Spinal cord (tissue), 10 donors: ENCODE results near the gene ZFYVE19. TPM values are rescaled to one million over a fixed set of nuclear protein-coding genes. Genes with fewer than 3 reads are reported as not detected.
A peak's percentile ranks its signal among the peaks of the same experiment; 100 is the strongest.

Experiments
- DNase-seq, 6 donors: peaks; one replicate each; pipeline versions ENCODE4 v3.0.0 to v3.0.0-alpha.2; 2013 to 2015; ENCODE audit warnings: low spot score in 6 of 6, low read depth in 4 of 6
- H3K27ac ChIP-seq: one replicate; pipeline ENCODE4 v1.5.1; 2013; ENCODE audit warnings: low read depth, low read length, control low read depth
- H3K27me3 ChIP-seq: one replicate; pipeline ENCODE4 v1.6.1; 2013; ENCODE audit warnings: low read length; ENCODE audit not compliant: control insufficient read depth, insufficient read depth
- H3K36me3 ChIP-seq: one replicate; pipeline ENCODE4 v1.6.1; 2013; ENCODE audit warnings: low read length; ENCODE audit not compliant: control insufficient read depth, insufficient read depth
- H3K4me1 ChIP-seq: one replicate; pipeline ENCODE4 v1.6.1; 2013; ENCODE audit warnings: low read length; ENCODE audit not compliant: control insufficient read depth, insufficient read depth
- H3K4me3 ChIP-seq: one replicate; pipeline ENCODE4 v1.5.1; 2013; ENCODE audit warnings: low read depth, low read length, control low read depth
- H3K9me3 ChIP-seq: one replicate; pipeline ENCODE4 v1.6.1; 2013; ENCODE audit warnings: low read length; ENCODE audit not compliant: control insufficient read depth, insufficient read depth
- WGBS: methylation state at CpG from one replicate; pipeline ENCODE4 v1.1.5; 2013; ENCODE audit warnings: missing lambda C conversion rate; ENCODE audit not compliant: insufficient coverage; 5-methylcytosine and 5-hydroxymethylcytosine counted together
- long read RNA-seq, 4 donors: transcript quantifications; one replicate each; lab custom pipeline, GENCODE V29; 2026
- polyA plus RNA-seq, 2 donors: library from polyadenylated mRNA; unstranded; fragments of 120-200 nt; gene quantifications; one replicate each; pipeline ENCODE4 v1.2.1, GENCODE V29; 2013; ENCODE audit not compliant: insufficient read length in 2 of 2
- total RNA-seq, 2 donors: library from RNA; depleted of rRNA in 1 of 2; stranded (reverse); fragments of 120-200 nt in 1 of 2; fragments of >200 nt in 1 of 2; gene quantifications; one replicate each; pipeline versions ENCODE4 v1.2.3 to v1.2.4, GENCODE V29; 2013 to 2014
- donor health status: healthy.

Gene ZFYVE19, protein sequence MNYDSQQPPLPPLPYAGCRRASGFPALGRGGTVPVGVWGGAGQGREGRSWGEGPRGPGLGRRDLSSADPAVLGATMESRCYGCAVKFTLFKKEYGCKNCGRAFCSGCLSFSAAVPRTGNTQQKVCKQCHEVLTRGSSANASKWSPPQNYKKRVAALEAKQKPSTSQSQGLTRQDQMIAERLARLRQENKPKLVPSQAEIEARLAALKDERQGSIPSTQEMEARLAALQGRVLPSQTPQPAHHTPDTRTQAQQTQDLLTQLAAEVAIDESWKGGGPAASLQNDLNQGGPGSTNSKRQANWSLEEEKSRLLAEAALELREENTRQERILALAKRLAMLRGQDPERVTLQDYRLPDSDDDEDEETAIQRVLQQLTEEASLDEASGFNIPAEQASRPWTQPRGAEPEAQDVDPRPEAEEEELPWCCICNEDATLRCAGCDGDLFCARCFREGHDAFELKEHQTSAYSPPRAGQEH
- total RNA-seq = 10 to 100 TPM; 25.2 to 28.0 TPM
- polyA plus RNA-seq = 10 to 100 TPM; 36.6 to 43.2 TPM
- long read RNA-seq, donor 1, transcript ZFYVE19-203 (11 exons, 2,775 nt) = major isoform, 5 of 7 reads
- long read RNA-seq, donor 1, partial matches to known transcripts = 0 of 7 reads
- long read RNA-seq, donor 1, other reads (novel, unspliced or antisense) = 0 of 7 reads
- long read RNA-seq, donor 2, partial matches to known transcripts = 0 of 4 reads
- long read RNA-seq, donor 2, other reads (novel, unspliced or antisense) = 0 of 4 reads
- long read RNA-seq, donor 3, partial matches to known transcripts = 0 of 3 reads
- long read RNA-seq, donor 3, other reads (novel, unspliced or antisense) = 0 of 3 reads
- long read RNA-seq, donor 4, transcript ZFYVE19-203 (11 exons, 2,775 nt) = major isoform, 6 of 7 reads
- long read RNA-seq, donor 4, partial matches to known transcripts = 0 of 7 reads
- long read RNA-seq, donor 4, other reads (novel, unspliced or antisense) = 0 of 7 reads

DNA sequence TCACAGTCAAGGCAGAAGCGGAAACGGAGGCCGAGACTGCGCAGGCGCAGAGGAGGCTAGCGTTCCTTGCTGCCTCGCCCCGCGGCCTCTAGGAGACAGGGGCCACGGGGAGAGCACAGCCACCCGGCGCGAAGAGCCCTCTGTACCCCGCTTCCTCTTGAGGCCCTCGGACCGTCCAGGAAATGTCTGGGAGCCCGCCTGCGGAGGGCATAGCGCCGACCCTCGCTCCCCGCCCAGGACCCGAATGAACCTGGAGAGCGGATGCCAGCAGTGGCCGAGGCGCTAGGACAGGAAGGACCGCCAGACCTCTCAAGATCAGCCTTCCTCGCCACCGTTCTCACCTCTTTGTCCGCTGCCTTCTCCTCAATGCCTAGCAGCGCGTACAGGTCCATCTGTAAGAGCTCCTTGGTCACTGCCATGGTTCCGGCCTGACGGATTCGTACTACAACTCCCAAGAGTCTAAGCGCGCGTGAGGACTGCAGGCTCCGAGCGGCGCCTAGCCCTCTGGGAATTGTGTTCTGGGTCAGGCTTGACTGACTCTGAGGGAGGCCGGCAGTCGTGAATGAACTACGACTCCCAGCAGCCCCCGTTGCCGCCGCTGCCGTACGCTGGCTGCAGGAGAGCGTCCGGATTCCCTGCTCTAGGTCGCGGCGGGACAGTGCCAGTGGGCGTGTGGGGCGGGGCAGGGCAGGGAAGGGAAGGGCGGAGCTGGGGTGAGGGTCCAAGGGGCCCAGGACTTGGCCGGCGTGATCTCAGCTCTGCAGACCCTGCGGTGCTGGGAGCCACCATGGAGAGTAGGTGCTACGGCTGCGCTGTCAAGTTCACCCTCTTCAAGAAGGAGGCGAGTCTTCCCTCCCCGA is at the start of gene ZFYVE19, which contains the start of gene DNAJC17:
Gene ZFYVE19, plus strand, starts transcription at position 62 of the 860 bp plus-strand sequence. Its CDS starts 501 bp downstream, at position 563.
Gene DNAJC17, minus strand, starts transcription at position 446 of the 860 bp plus-strand sequence. Its CDS starts 27 bp downstream, at position 419.
- Histone ChIP-seq H3K36me3 (peaks cover 22% of the 10 kb centered on the region), H3K27me3 (no peaks in the 10 kb centered on the region), H3K4me3 (peak within 1 kb of the TSS; percentile 100), H3K27ac (peak within 1 kb of the TSS; percentile 97), H3K9me3 (no peaks in the 10 kb centered on the region), H3K4me1 (peaks cover 28% of the 10 kb centered on the region)
- peak; percentile 93 to 99 (median 96) for DNase-seq
- WGBS = 0% methylated on average over 63 of the region's 64 CpGs

DNA sequence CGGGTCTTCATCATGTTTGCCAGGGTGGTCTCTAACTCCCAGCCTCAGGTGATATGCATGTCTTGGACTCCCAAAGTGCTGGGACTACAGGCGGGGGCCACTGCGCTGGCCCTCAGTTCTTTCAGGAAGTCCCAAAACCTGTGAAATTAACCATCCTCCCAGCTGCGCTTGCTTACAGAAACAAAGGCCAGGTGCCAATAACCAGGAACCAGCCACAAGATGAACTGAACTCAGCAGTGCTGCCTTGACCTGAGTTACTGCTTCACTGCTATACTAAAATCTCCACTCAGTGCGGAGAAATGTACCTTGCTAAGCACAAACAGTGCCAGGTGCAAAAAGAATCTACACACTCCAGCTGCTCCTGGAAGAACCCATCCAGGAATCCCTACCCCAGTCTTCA is 46.9 kb upstream of the ZFYVE19 start:
- Histone ChIP-seq H3K4me1 (peaks cover 29% of the 10 kb centered on the region), H3K27ac (no peak overlapping the region), H3K27me3 (no peaks in the 10 kb centered on the region), H3K4me3 (no peak overlapping the region), H3K36me3 (no peaks in the 10 kb centered on the region), H3K9me3 (no peaks in the 10 kb centered on the region)
- WGBS = 98% methylated on average over 5 of the region's 5 CpGs
- DNase-seq = no peak

DNA sequence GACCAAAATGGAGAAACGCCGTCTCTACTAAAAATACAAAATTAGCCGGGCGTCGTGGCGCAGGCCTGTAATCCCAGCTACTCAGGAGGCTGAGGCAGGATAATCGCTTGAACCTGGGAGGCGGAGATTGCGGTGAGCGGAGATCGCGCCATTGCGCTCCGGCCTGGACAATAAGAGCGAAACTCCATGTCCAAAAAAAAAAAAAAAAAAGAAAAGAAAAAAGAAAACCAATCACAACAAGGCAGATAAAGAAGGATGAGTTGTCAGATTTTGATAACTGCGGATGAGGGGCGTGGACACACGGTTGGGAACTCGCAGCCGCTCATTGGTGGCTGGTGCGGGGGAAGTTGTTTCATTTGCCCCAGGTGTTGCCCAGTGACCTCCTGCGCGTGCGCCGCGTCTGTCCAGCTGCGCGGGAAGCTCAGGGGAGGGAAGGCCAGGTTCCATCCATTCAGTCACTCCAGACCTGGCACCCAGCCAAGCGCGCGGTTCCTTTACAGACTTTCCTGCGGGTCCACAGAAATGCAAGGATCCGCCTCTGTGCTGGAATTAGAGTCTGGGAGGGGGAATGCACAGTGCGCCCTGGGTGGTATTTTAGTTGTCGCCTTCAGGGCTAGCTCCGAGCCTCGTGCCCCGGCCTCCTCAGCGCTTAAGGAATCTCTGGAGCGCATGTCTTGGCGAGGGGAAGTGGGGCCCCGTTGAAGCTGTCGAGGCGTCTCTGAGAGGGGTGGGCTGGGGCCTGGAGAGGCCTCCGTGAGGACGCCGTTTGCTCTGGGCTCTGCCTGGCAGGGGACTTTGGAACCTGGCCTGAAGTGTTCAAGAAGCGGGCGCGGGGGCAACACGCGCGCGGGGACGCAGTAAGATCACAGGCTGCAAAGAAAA is 43.7 kb upstream of the ZFYVE19 start:
- peak in 3 of 6 donors; percentile 35 to 82 (median 79) for DNase-seq
- peaks cover 38% of the 10 kb centered on the region for H3K4me1 ChIP-seq
- H3K36me3 ChIP-seq = peaks cover 19% of the 10 kb centered on the region
- H3K4me3 ChIP-seq = peak overlapping the region; percentile 61
- no peaks in the 10 kb centered on the region for H3K27me3 ChIP-seq
- no peaks in the 10 kb centered on the region for H3K9me3 ChIP-seq
- H3K27ac ChIP-seq = peak overlapping the region; percentile 42
- WGBS = 11% methylated on average over 42 of the region's 55 CpGs

DNA sequence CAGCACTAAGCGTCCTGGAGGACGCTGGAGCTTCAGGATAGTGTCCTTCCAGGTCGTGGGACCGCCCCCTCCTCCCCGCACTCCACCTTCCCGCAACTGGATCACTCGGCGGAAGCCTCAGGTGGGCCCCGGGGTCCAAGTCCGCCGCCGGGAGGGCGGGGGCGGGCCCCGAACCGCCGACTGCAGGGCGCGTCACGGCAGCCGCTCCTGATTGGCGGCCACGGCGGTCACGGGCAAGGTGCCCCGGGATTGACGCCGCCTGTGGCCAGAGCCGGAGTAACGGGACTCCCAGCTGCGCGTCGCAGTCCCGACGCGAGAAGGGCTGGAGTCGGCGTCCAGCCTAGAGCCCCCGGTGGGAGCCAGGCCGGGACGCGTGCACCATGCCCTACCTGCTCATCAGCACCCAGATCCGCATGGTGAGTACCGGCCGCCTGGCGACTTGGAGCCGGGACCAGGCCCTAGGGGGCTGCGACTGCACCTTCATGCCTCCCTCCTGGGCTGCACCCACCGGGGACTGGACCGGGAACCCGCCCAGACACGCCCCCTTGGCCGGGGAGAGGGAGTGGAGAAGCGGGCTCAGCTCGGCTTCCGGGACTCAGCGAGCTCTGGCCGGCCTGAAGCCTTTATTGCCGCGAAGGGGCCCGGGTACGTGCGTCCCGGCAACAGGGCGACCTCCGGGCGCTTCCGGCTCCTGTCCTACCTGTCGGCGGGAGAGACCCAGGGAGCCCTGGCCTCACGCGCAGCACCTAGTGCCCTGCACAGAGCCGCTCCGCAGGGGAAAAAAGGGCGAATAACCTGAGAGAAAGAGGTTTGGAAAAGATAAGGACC is 42.9 kb upstream of the ZFYVE19 start, which contains the start of gene GCHFR:
Gene GCHFR, plus strand, starts transcription at position 268 of the 828 bp plus-strand sequence. Its CDS starts 113 bp downstream, at position 381.
- no peaks in the 10 kb centered on the region for H3K27me3 ChIP-seq
- peaks cover 28% of the 10 kb centered on the region for H3K36me3 ChIP-seq
- DNase-seq = peak in 2 of 6 donors; percentile 78 to 80
- peak within 1 kb of the TSS; percentile 61 for H3K4me3 ChIP-seq
- H3K4me1 ChIP-seq = peaks cover 44% of the 10 kb centered on the region
- H3K9me3 ChIP-seq = no peaks in the 10 kb centered on the region
- WGBS = 1% methylated on average over 74 of the region's 75 CpGs
- peak within 1 kb of the TSS; percentile 61 for H3K27ac ChIP-seq

DNA sequence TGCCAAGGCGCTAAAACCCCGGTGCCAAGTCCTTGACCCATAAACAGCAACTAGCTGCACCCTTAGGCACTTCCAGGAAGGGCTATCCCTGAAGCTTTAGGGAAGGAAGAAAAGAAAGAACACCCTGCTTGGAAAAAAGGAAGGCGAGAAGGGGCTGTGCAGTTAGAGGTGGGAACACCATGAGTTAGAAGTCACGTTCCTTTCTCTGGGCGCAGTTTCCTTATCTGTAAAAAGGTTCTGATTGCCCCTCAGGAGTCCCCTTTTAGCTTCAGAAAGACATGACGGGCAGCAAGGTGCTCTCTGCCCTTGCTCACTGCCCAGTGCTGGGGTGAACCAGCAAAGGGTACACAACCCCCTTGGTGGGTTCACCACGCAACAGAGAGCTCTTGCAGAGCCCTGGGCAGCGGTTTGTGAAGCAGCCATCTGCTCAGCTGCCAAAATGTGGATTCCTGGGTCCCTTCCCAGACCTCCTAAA is 42.2 kb upstream of the ZFYVE19 start:
- WGBS = 57% methylated on average over 4 of the region's 8 CpGs
- H3K4me1 ChIP-seq = peaks cover 51% of the 10 kb centered on the region
- H3K27ac ChIP-seq = peak overlapping the region; percentile 61
- H3K9me3 ChIP-seq = no peaks in the 10 kb centered on the region
- H3K4me3 ChIP-seq = peak overlapping the region; percentile 61
- peaks cover 34% of the 10 kb centered on the region for H3K36me3 ChIP-seq
- H3K27me3 ChIP-seq = no peaks in the 10 kb centered on the region
- peak in 1 of 6 donors; percentile 7 for DNase-seq

DNA sequence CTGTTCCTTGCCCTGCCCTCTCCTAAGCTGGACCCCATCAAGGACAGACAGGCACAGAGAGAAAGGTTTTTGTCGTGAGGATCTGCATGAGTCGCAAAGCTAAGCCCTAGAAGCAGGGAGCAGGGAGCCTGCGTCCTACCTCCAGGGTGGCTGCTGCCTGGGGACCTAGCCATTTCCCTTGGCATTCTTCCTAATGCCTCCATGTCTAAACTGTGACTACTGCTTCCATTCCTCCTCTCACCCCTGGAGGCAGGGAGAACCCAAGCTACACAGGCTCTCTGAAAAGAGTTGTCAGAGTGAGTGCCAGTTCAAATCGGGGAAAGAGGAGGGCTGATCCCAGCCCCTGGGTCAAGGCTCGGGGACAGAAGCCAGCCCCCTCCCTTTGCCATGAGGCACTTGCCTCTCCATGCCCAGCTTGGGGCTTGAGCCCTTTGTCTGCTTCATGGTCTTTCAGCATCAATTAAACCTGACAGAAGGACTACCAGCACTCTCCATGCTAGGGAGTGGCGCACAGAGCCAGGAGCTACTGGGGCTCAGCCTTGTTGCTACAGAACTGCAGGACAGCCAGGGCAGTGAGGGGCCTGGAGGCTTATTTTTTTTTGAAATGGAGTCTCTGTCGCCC is 40.6 kb upstream of the ZFYVE19 start:
- H3K27me3 ChIP-seq = no peaks in the 10 kb centered on the region
- H3K4me1 ChIP-seq = peaks cover 60% of the 10 kb centered on the region
- WGBS = 62% methylated on average over 5 of the region's 7 CpGs
- no peak overlapping the region for H3K27ac ChIP-seq
- no peak overlapping the region for H3K4me3 ChIP-seq
- H3K9me3 ChIP-seq = no peaks in the 10 kb centered on the region
- DNase-seq = peak in 1 of 6 donors; percentile 26
- H3K36me3 ChIP-seq = peaks cover 50% of the 10 kb centered on the region

DNA sequence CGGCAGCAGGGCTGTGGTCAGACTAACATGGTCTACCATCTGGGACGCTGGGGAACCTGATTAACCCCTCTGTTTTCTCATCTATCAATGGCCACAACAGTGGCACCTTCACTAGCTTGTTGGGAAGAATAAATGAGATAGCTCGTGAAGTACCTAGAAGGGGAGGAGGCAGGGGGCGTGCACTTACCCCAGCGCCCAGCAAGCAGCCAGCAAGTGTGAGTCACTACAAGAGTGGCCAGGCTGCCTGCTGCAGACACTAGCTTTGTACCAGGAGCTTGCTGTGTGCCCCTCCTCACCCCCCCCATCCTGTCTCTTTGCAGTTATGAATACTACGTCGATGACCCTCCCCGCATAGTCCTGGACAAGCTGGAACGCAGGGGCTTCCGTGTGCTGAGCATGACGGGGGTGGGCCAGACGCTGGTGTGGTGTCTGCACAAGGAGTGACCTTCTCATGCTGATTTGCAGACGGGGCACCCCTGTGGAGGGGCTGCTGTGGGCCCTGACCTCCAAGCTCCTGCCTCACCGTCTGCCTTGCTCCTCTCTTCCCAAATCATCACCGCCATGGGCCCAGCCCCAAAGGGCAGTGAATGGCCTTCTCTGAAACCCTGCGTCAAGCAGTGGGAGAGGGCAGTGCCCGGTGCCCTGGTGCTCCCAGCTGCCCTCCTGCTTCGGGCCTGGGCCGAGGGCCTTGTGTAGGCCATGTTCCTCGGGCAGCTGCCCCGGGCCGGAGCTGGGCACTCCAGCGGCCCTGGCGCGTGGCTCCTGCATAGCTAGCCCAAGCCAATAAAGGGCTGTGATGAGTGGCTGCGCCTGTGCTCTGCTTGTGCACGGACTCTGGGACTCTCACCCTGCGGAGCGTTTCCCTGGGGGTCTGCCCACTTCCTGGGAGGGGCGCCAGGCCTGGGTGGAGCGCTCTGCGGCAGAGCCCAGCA is 39.7 kb upstream of the ZFYVE19 start:
- no peak overlapping the region for H3K27ac ChIP-seq
- no peak overlapping the region for H3K4me3 ChIP-seq

More for the DNA sequence above, 39.7 kb upstream of the ZFYVE19 start:
- 85% methylated on average over 28 of the region's 32 CpGs for WGBS
- Histone ChIP-seq H3K4me1 (peaks cover 67% of the 10 kb centered on the region), H3K36me3 (peaks cover 57% of the 10 kb centered on the region), H3K9me3 (no peaks in the 10 kb centered on the region), H3K27me3 (no peaks in the 10 kb centered on the region)
- DNase-seq = no peak
